GM21381 (cell line): ENCODE results near the gene XPO5.
"Not testable (repeated sequence)": the region's sequence is repeated elsewhere in the genome, so short reads cannot be mapped to it uniquely, and the experiment has no call there.

Source experiments
- ATAC-seq: cut with Tn5 transposase; IDR thresholded peaks from one replicate; pipeline ENCODE4 v1.9.1; 2021; ENCODE audit warnings: mild to moderate bottlenecking, moderate library complexity; ENCODE audit not compliant: unreplicated experiment

The XPO5 gene

DNA sequence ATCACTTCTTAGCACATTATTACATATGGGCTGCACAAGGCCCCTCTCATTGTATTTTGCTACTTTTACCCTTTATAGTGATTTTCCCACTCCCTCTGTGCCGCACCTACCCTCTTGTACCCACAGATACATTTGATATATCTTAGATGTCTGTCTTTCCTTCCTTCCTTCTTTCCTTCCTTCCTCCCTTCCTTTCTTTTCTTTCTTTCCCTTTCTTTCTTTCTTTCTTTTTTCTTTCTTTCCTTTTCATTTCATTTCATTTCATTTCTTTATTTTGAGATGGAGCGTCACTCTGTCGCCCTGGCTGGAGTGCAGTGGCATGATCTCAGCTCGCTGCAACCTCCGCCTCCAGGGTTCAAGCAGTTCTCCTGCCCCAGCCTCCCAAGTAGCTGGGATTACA lies 12.4 kb upstream of the XPO5 start:
- ATAC-seq = no peak

DNA sequence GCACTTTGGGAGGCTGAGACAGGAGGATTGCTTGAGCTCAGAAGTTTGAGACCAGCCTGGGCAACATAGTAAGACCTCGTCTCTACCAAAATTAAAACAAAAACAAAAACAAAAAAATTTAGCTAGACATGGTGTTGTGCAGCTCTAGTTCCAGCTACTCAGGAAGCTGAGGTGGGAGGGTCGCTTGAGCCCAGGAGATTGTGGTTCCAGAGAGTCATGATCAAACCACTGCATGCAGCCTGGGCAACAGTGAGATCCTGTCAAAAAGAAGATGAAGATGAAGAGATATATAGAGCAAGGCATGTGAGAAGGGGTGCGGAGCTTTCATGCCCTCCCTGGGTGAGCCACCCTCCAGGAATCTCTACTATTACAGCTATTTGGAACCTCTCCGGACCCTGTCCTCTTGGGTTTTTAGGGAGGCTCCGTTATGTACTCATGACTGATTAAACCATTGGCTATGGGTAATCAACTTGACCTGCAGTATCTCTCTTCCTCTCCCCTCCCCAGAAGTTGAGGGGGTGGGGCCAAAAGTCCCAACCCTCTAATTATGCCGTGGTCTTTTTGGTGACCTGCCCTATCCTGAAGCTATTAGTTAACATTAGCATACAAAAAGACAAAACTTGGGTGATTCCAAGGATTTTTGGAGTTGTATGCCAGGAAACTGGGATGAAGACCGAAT lies 9.2 kb upstream of the XPO5 start:
- ATAC-seq = no peak

DNA sequence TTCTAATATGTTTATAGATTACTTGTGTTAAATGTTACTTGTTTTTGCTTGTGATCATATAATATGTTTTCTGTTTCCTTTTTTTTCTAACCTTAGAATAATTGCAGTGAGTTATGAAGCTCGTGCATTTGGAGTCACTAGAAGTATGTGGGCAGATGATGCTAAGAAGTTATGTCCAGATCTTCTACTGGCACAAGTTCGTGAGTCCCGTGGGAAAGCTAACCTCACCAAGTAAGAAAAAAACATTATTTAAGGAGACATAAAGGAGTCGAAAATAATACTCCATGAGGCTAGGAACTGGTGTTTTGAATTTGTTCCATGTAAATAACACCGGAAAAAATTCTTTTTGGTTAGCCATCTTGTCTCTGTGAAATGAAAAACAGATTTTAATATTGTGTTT lies 7.1 kb upstream of the XPO5 start:
- no peak for ATAC-seq

DNA sequence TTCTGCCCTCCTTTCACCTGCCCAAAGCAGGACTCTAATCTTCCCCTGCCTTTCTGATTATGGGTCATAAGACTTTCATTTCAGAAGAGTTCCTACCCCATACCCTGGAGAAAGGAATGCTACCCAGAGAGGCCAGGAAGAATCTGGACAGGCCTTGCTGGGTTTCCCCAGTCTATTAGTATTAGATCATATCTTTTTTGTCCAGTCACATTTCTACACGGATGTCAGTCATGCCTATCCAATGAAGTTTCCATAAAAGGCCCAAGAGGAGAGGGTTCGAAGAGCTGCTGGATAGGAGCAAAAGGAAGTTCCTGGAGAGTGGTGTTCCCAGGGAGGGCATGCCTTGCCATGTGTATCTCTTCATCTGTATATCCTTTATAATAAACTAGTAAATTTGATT lies 3.3 kb upstream of the XPO5 start:
- ATAC-seq = no peak

DNA sequence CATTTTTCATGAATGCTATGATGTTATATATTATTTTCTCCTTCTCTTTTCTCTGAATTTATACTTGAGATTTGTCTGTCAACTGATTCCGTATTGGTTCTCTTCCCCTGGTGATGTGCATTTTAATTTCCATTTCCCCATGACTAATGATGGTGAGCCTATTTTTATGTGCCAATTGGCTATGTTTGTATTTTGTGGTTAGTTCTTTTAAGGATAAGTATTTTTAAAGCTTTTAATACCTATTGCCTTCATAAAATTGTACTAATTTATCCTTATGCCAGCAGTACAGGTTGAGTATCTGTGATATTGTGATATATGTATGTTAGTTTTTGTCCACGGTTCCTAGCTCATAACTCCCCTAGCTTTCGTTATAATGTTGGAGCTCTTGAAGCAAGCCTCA lies 2.9 kb upstream of the XPO5 start:
- no peak for ATAC-seq

DNA sequence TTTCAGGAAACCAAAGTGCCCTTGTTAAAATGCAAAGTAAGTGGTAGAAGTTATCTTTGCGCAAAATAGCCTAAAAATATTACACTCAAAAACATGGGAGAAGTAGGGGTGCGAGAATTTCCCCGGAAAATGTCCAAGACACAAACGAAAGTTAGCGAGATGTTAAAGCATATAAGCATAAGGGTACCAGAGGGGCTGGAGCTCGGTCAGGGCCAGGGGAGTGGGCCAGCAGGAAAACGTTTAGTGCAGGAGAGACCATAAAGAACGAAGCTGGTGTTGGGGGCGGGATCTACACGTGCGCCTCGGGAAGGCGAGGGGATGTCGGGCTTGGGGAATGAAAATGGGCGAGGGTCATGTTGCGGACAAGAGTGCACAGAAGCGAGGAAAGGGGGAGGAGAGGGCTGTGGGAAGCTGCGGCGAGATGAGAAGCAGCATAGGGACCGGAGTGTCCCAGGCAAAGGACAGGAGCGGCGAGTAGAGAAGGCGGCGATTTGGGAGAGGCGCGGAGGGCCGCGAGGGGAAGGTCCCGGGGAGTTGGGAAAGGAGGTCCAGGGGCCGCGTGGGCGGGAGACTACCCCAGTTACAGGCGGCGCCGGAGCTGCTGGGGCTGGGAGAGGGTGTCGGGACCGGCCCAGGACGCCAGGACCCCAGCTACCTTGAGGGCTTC lies 600 bp downstream of the XPO5 start:
- peak; percentile 6 for ATAC-seq

DNA sequence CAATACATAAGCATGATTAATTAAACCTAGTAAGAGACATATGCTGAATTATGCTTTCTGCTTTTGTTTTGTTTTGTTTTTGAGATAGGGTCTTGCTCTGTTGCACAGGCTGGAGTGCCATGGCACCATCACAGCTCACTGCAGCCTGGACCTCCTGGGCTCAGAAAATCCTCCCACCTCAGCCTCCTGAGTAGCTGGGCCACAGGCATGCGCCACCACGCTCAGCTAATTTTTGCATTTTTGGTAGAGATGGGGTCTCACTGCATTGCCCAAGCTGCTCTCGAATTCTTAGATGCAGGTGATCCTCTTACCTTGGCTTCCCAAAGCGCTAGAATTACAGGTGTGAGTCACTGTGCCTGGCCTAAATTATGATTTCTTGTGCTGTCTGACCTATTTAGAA lies 3.8 kb downstream of the XPO5 start:
- ATAC-seq = no peak

DNA sequence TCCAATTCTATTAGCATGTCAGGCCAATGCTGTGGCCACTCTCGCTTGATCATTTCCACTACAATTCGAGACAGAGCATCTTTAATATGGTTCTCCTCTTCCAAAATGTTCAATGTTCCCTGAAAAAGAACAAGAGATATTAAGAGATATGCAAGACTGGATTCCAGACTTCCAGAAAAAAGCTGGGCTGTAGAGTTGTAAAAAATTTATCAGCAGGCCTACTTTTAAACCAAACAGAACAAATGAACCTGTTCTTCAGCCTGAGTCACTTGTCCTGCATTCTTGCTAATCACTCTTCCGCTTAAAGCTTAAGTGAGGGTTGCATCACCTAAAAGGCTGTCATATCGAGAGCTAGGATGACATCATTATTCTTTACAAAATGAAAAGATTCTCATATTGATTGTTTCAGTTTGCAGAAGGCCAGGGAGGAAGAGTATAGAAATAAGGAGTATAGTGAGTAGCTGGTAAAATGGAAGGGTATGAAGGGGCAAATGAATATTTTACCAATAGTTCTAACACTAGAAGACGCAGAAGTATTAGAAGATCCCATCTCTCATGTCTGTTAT lies 4.9 kb downstream of the XPO5 start:
- ATAC-seq = no peak

DNA sequence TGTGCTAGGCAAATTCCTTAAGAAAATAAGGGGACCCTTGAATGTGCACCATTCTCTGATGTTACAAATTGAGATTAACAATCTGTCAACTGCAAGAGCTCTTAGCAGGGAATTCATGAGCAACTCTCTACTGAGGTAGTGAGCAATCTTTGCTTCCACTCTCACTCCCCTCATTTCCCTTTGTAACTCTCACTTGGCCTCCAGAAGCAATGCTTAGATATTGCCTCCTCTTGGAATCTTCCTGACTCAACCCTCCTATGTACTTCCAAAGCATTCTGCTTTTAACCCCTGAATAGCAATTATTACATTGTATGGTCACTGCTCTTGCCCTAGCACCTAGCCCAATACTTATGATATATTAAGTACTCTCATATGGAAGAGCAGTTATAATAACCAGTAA lies 16.5 kb downstream of the XPO5 start:
- ATAC-seq = no peak

DNA sequence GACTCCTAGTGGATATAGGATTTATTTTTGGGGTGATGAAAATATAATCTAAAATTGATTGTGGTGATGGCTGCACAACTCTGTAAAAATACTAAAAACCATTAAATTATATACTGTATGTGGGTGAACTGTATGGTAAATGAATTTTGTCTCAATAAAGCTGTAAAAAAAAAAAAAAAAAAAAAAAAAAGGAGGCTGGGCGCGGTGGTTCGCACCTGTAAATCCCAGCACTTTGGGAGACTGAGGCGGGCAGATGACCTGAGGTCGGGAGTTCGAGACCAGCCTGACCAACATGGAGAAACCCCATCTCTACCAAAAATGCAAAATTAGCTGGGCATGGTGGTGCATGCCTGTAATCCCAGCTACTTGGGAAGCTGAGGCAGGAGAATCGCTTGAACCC lies 18.2 kb downstream of the XPO5 start:
- ATAC-seq = not testable (repeated sequence)

DNA sequence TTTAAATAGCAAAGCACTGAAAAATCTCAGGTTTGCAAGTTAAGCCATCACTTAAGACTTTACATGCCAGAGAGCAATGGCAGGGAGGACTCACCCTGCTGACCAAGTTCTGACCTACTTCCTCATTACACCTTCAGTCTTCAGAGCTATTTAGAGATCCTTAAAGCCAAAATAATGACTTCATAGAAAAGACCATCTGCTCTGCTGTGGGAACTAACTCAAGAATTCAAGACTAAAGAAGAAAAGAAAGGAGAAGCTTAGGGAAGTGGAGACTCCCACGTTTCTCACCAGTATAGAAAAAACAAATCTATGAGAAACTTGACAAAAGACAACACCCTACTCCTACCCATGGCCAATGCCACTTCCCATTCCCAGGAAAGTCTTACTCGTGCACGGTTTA lies 28.6 kb downstream of the XPO5 start:
- no peak for ATAC-seq

DNA sequence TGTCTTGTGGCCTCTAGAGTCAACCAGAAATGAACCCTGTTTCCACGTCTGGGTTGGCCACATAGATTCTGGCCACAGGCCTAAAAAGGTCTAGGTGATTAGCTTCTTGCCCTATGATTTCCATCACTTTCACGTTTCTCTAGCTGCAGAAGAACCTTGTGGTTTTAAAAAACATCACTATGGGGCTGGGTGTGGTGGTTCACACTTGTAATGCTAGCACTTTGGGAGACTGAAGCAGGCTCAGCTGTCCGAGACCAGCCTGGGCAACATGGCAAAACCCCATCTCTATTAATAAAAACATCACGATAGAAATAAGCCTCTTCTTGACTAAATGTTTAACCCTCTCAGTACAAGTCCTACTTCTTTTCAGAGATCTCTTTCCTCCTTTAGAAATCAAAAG lies 31.4 kb downstream of the XPO5 start:
- ATAC-seq = no peak

DNA sequence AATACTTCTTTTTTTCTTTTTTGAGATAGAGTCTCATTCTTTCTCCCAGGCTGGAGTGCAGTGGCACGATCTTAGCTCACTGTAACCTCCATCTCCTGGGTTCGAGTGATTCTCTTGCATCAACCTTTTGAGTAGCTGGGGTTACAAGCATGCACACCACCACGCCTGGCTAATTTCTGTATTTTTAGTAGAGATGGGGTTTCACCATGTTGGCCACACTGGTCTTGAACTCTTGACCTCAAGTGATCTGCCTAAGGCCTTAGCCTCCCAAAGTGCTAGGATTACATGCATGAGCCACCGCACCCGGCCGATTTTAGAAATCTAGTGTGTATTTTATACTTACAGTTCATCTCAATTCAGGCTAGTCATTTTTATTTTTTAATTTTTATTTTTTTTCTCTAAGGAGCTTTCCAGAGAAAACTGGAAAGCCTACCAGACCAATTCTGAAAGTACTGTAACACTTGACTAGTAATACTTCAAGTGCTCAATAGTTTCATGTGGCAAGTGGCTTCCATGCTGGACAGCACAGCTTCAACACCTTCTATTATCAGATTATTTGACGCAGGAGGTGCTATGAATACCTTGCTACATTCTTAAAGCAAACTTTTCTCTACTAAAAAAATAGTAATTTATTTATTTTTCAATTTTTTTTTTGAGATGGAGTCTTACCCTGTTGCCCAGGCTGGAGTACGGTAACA lies 33.9 kb downstream of the XPO5 start:
- no peak for ATAC-seq

DNA sequence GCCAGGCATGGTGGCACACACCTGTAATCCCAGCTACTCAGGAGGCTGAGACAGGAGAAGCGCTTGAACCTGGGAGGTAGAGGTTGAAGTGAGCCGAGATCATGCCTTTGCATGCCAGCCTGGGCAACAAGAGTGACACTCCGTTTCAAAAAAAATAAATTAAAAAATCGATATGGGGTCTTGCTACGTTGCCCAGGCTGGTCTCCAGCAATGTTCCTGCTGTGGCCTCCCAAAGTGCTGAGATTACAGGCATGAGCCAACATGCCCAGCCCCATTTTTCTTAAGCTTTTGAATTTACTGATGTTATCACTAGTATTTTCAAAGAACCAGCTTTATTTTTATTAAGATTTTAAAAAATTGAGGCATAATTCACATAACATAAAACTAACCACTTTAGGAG lies 35.3 kb downstream of the XPO5 start:
- ATAC-seq = no peak

DNA sequence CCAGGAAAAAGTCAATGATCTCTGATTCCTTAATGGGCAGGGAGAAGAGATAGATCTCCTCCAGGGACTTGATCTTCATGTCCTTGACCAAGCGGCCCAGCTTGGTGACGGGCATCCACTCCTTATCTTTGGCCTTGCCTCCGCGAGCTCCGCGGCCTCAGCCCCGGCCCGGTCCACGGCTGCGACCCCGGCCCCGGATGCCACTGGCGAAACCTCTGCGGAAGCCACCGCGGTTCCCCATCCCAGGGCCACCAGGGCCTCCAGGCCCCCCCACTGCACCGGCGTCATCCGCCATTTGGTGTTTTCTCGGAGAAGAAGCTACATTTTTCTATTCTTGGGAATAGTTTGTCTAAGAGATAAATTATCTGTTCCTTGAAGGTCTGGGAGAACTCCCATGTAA lies 36.4 kb downstream of the XPO5 start:
- not testable (repeated sequence) for ATAC-seq

DNA sequence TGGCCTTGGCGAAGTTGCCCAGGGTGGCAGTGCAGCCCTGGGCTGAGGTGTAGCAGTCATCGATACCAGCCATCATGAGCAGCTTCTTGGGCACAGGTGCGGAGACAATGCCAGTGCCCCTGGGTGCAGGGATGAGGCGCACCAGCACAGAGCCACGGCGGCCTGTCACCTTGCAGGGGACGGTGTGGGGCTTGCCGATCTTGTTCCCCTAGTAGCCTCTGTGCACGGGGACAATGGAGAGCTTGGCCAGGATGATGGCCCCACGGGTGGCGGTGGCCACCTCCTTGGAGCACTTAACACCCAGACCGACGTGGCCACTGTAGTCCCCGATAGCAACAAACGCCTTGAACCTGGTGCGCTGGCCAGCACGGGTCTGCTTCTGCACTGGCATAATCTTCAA lies 36.9 kb downstream of the XPO5 start:
- ATAC-seq = not testable (repeated sequence)

DNA sequence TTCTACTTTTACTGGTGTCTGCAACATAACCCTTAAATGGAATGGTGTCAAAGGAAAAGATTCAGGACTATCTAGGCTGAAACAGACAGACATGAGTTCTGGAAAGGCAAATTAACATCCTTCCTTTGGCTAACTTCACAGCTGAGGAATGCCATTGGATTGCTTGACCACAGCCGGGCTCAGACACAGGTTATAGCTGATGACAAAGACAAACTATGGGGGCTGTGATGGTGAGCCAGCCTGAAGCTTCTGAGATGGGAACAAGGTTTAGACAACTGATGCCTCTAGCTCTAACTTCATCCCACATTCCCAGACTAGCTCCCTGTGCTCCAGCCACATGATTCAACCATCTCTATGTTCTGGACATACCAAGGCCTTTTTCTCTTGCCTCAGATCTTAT lies 43.6 kb downstream of the XPO5 start:
- no peak for ATAC-seq

DNA sequence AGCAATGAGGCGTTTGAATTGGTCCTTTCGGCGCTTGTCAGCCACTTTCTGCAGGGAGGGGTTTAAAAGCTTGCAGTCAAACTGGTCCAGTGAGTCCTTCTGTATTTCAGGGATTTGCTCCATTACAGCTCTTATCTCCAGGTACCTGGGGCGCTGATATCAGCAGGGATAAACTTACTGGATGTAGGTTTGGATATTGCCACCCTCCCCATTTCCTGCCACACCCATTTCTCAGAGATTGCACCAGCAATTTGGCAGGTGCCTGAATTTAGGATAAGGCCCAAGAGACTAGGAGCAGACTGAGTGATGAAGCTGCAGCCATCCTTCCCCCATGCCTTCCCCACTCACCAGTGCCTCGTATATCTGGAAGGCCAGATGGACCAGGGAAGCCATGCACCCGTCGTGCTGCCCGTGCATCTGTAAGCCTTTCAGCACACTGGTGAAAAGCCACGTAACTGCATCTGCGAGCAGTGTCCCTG lies 51.3 kb downstream of the XPO5 start:
- ATAC-seq = no peak

DNA sequence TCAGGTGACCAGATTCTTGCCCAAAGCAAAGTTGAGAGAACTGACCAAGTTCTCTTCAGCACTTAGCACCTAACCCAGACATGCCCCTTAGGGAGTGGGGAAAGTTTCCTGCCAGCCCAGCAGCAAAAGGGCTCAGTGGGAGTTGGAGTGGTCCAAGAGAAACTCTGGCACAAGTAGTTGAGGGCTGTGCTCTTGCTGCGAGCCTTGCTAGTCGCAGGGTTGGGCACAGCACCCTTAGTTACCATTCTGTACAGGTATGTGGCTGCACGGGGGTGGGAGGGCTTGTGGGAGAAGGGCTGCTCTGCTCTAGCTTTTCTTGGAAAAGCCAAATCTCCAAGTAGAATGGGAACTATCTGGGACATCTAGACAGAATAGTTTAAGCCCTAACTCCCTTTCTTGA lies 52.6 kb downstream of the XPO5 start:
- ATAC-seq = no peak

DNA sequence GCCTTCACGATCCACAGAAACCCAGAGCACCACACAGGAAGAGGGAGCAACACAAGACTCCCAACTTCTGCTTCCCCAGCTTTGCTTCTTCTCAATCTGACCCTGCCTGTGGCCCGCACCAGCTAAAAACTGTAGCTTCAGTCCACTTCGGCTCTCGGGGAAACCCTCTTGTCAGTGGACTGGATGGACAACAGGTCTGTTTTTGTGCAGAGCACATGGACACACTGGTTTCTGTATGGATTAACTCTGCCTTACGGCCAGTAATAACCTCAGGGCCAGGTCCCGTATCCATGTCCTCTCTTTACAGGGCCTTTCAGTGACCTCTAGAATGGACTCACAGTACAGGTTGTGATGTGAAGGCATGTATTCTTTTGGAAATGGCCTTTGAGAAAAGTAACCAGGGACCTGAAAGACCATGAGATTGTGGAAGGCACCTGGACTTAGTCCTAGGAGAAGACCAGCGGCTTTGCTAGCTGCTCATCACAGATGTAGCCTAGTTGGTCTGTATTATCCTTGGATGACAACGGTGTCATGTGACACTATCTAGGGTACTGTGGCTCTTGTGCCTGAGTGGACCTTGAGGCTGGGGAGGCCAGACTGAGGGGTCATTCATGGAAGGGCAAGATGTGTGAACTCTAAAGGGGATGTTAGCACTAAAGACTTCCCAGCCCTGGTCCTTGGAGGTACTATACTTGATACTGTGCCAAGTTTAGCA lies 53.1 kb downstream of the XPO5 start:
- ATAC-seq = no peak

DNA sequence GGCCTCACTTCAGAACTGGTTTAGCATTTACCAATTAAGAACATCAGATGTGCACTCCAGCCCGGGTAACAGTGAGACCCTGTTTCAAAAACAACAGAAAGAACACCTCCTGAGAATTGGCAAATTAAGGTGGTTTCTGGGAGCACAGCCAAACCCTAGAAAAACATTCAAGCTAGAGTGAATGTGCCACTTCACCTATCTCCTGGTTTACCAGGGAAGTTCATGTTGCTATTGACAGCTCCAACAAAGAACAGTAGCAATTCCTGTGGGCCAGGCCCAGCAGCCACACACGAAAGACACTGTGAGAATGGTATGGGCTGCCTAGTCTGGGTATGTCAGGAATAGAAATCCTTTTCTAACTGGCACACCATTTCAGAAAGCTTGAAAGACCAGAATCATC lies 54.0 kb downstream of the XPO5 start:
- no peak for ATAC-seq
